HL-60 (cell line): ENCODE results near the gene RSBN1L.

Source experiments
- DNase-seq, 2 experiments: peaks; one replicate each; pipeline ENCODE4 v3.0.0-alpha.2; 2010 to 2020; ENCODE audit warnings: low read depth in 1 of 2, low spot score in 1 of 2
- H3K27ac ChIP-seq: fragments of 250-450 bp; sonication (Bioruptor Pico); replicated peaks from 2 replicates; pipeline ENCODE4 v1.5.1; 2020; ENCODE audit warnings: mild to moderate bottlenecking, moderate library complexity
- H3K27me3 ChIP-seq: fragments of 250-450 bp; sonication (Bioruptor Pico); 2 replicates; pipeline ENCODE4 v1.5.1; 2021; ENCODE audit warnings: mild to moderate bottlenecking, moderate library complexity; ENCODE audit not compliant: insufficient read depth, poor library complexity, severe bottlenecking
- H3K4me3 ChIP-seq: replicated peaks from 2 replicates; pipeline ENCODE4 v1.5.1; 2011; ENCODE audit warnings: mild to moderate bottlenecking, control low read depth, low read length; ENCODE audit not compliant: insufficient read depth
- GABPA ChIP-seq: IDR thresholded peaks from 2 replicates; pipeline ENCODE4 v1.6.1; 2012; ENCODE audit warnings: low read depth
- POLR2AphosphoS5 ChIP-seq: IDR thresholded peaks from 2 replicates; pipeline ENCODE4 v1.6.1; 2012; ENCODE audit warnings: low read depth
- SPI1 ChIP-seq: IDR thresholded peaks from 2 replicates; pipeline ENCODE4 v1.6.1; 2012; ENCODE audit warnings: low read depth, mild to moderate bottlenecking, borderline replicate concordance
- TF ChIP-seq, protein P1 (sequence below): IDR thresholded peaks from 2 replicates; pipeline ENCODE4 v1.6.1; 2012; ENCODE audit warnings: low read depth; ENCODE audit not compliant: insufficient replicate concordance
- TF ChIP-seq, protein P2 (sequence below): IDR thresholded peaks from one replicate; pipeline ENCODE4 v1.5.1; 2011; ENCODE audit warnings: low read length, control low read depth, inconsistent platforms; ENCODE audit not compliant: insufficient read depth

Gene RSBN1L

DNA sequence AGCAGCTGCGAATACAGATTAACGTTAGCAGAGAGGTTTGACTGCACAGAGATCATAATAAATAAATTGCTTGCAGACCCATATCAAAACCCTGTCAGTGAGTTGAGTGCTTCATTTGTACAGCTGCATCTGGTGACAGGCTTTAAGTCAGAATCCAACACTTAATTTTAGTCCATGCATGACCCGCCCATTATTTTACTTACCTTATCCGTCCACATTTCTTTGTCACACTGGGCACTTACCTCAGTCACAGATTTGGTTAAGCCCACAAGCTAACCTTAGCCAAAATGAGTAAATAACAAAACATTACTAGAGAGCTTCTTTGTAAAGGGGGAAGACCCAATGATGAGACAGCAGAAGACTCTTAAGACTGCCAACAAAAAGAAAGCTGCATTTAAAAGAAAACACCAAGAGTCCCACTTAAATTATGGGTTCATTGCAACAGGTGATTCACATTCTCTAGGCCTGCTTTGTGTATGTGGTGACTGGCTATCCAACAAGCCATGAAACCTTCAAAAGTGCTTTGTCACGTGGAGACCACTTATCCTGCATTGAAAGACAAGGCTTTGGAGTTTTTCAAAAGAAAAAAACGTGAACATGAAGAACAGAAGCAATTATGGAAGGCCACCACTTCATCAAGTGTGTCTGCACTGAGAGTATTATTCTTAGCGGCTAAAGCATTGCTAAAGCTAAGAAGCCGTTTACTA is 134.5 kb downstream of the RSBN1L start:
- Histone ChIP-seq H3K4me3 (no peak overlapping the region), H3K27ac (no peak overlapping the region), H3K27me3 (no peaks in the 10 kb centered on the region)
- TF ChIP-seq POLR2AphosphoS5 (no peak), SPI1 (no peak), GABPA (no peak)
- TF ChIP-seq, protein P1, sequence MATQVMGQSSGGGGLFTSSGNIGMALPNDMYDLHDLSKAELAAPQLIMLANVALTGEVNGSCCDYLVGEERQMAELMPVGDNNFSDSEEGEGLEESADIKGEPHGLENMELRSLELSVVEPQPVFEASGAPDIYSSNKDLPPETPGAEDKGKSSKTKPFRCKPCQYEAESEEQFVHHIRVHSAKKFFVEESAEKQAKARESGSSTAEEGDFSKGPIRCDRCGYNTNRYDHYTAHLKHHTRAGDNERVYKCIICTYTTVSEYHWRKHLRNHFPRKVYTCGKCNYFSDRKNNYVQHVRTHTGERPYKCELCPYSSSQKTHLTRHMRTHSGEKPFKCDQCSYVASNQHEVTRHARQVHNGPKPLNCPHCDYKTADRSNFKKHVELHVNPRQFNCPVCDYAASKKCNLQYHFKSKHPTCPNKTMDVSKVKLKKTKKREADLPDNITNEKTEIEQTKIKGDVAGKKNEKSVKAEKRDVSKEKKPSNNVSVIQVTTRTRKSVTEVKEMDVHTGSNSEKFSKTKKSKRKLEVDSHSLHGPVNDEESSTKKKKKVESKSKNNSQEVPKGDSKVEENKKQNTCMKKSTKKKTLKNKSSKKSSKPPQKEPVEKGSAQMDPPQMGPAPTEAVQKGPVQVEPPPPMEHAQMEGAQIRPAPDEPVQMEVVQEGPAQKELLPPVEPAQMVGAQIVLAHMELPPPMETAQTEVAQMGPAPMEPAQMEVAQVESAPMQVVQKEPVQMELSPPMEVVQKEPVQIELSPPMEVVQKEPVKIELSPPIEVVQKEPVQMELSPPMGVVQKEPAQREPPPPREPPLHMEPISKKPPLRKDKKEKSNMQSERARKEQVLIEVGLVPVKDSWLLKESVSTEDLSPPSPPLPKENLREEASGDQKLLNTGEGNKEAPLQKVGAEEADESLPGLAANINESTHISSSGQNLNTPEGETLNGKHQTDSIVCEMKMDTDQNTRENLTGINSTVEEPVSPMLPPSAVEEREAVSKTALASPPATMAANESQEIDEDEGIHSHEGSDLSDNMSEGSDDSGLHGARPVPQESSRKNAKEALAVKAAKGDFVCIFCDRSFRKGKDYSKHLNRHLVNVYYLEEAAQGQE, result no peak
- TF ChIP-seq, protein P2, sequence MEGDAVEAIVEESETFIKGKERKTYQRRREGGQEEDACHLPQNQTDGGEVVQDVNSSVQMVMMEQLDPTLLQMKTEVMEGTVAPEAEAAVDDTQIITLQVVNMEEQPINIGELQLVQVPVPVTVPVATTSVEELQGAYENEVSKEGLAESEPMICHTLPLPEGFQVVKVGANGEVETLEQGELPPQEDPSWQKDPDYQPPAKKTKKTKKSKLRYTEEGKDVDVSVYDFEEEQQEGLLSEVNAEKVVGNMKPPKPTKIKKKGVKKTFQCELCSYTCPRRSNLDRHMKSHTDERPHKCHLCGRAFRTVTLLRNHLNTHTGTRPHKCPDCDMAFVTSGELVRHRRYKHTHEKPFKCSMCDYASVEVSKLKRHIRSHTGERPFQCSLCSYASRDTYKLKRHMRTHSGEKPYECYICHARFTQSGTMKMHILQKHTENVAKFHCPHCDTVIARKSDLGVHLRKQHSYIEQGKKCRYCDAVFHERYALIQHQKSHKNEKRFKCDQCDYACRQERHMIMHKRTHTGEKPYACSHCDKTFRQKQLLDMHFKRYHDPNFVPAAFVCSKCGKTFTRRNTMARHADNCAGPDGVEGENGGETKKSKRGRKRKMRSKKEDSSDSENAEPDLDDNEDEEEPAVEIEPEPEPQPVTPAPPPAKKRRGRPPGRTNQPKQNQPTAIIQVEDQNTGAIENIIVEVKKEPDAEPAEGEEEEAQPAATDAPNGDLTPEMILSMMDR, result no peak
- DNase-seq, result no peak

DNA sequence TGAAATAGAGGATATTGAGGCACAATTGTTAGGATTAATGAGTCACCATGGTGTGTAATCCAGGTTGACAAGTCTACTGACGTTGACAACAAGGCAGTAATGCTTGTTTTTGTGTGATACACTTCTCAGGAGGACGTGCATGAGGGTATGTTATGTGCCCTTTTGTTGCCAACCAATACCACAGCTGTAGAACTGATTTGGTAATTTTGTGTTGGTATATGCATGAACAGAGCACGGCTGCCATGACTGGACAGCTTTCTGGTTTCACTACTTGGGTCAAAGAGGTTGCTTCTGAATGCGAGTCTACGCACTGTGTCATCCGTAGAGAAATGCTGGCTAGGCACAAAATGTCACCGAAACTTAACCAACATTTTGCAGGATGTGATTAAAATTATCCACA is 135.2 kb downstream of the RSBN1L start:
- no peaks in the 10 kb centered on the region for H3K27me3 ChIP-seq
- no peak for TF ChIP-seq SPI1
- TF ChIP-seq, protein P2, result no peak
- TF ChIP-seq POLR2AphosphoS5, result no peak
- TF ChIP-seq, protein P1, result no peak
- no peak for TF ChIP-seq GABPA
- no peak for DNase-seq
- H3K27ac ChIP-seq, result no peak overlapping the region
- no peak overlapping the region for H3K4me3 ChIP-seq

DNA sequence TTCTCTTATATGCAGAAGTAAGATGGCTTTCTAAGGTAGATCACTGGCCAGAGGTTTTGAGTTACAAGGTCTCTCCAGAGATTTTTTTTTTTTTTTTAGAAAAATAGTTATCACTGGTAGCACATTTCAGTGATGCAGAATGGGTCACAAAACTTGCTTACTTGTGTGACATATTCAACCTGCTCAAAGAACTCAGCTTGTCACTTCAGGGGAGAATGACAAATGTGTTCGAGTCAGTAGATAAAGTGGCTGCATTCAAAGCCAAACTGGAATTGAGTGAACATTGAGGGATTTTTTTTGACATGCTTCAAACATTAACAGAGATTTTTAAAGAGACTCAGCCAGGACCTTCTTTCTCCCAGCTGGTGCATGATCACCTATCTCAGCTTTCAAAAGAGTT is 135.7 kb downstream of the RSBN1L start:
- Histone ChIP-seq H3K27ac (no peak overlapping the region), H3K4me3 (no peak overlapping the region), H3K27me3 (no peaks in the 10 kb centered on the region)
- DNase-seq, result no peak
- TF ChIP-seq SPI1 (no peak), GABPA (no peak), POLR2AphosphoS5 (no peak)
